GM12878 (cell line): ENCODE measurements around the gene AKT3. TPM values are rescaled to one million over a fixed set of nuclear protein-coding genes. Genes with fewer than 3 reads are reported as not detected.

ENCODE experiments used
- ATAC-seq: fragments of 200-7000 bp; cut with Tn5 transposase; 3 replicates; pipeline ENCODE4 v1.9.1; 2020; ENCODE audit warnings: mild to moderate bottlenecking, moderate library complexity
- BruUV-seq: library from RNA; stranded (reverse); fragments of 400-500 nt; replicated peaks from 2 replicates; lab custom pipeline; 2021; lab: Mats Ljungman, UMichigan
- CTCF ChIA-PET: fragments of 300-600 bp; sonication (Branson Sonifier 250); formaldehyde crosslinking; extraction: SDS; loops from one replicate; lab custom pipeline; 2021; ENCODE audit warnings: inconsistent platforms; lab: Yijun Ruan, JAX
- POLR2A ChIA-PET: fragments of 350-600 bp; formaldehyde crosslinking; extraction: SDS; loops from one replicate; lab custom pipeline; 2021; ENCODE audit warnings: inconsistent platforms; lab: Charles Lee
- RAD21 ChIA-PET: fragments of 300-600 bp; sonication (Branson Sonifier 250); formaldehyde crosslinking; loops from one replicate; lab custom pipeline; 2023; ENCODE audit warnings: antibody characterized with exemption; ENCODE audit not compliant: unreplicated experiment; lab: Charles Lee
- SMC1A ChIA-PET: fragments of 300-600 bp; sonication (Branson Sonifier 250); formaldehyde crosslinking; loops from one replicate; lab custom pipeline; 2023; ENCODE audit not compliant: unreplicated experiment, uncharacterized antibody; lab: Charles Lee
- DNase-seq: peaks from one replicate; pipeline ENCODE4 v3.0.0-alpha.2; 2011; ENCODE audit warnings: low read depth, low spot score
- FAIRE-seq: peaks from 3 replicates; lab custom pipeline; 2011; peaks lifted over from hg19 to GRCh38; lab: Jason Lieb, UNC
- H2AFZ ChIP-seq: 2 replicates; pipeline ENCODE4 v1.6.0; 2011; ENCODE audit warnings: low read depth, low read length, control low read depth; ENCODE audit not compliant: control insufficient read depth
- H3K27ac ChIP-seq: 2 replicates; pipeline ENCODE4 v1.5.1; 2011; ENCODE audit warnings: control low read depth; ENCODE audit not compliant: control insufficient read depth, insufficient read depth
- H3K27me3 ChIP-seq, 2 experiments: replicated peaks in 1 of 2; 2 replicates each; pipeline versions ENCODE4 v1.6.0 to v1.6.1; 2011; ENCODE audit warnings: low read length in 1 of 2; ENCODE audit not compliant: control insufficient read depth in 2 of 2, insufficient read depth in 2 of 2
- H3K36me3 ChIP-seq, 2 experiments: 2 replicates each; pipeline ENCODE4 v1.5.1; 2011; ENCODE audit warnings: low read length in 1 of 2; ENCODE audit not compliant: control insufficient read depth in 2 of 2, insufficient read depth in 2 of 2
- H3K4me1 ChIP-seq: 2 replicates; pipeline ENCODE4 v1.6.1; 2011; ENCODE audit warnings: mild to moderate bottlenecking, low read length, moderate library complexity, mixed read lengths; ENCODE audit not compliant: control insufficient read depth, insufficient read depth
- H3K4me2 ChIP-seq: 2 replicates; pipeline ENCODE4 v1.6.0; 2011; ENCODE audit warnings: control low read depth; ENCODE audit not compliant: control insufficient read depth, insufficient read depth
- H3K4me3 ChIP-seq: fragments of 200-600 bp; sonication (generic); 2 replicates; pipeline ENCODE4 v1.5.1; 2016
- H3K79me2 ChIP-seq: 2 replicates; pipeline ENCODE4 v1.6.0; 2011; ENCODE audit warnings: low read length; ENCODE audit not compliant: control insufficient read depth, insufficient read depth
- H3K9ac ChIP-seq: 2 replicates; pipeline ENCODE4 v1.8.0; 2011; ENCODE audit warnings: low read length, control low read depth, mixed read lengths; ENCODE audit not compliant: control insufficient read depth, insufficient read depth
- H3K9me3 ChIP-seq: replicated peaks from 3 replicates; pipeline ENCODE4 v1.5.1; 2011; ENCODE audit warnings: mild to moderate bottlenecking, low read length; ENCODE audit not compliant: control insufficient read depth, insufficient read depth
- H4K20me1 ChIP-seq: 2 replicates; pipeline ENCODE4 v1.6.0; 2011; ENCODE audit not compliant: control insufficient read depth, insufficient read depth
- ASH2L ChIP-seq: fragments of 300-600, 200-600 bp; sonication (generic); IDR thresholded peaks from 2 replicates; pipeline ENCODE4 v1.6.1; 2017; ENCODE audit warnings: low read depth, mild to moderate bottlenecking, borderline replicate concordance
- BRCA1 ChIP-seq: IDR thresholded peaks from 2 replicates; pipeline ENCODE4 v1.6.1; 2011; ENCODE audit warnings: low read depth, low read length, improper control_type of control experiment
- CHD2 ChIP-seq: IDR thresholded peaks from 2 replicates; pipeline ENCODE4 v1.6.1; 2011; ENCODE audit warnings: low read depth, low read length, improper control_type of control experiment, borderline replicate concordance
- KDM1A ChIP-seq: fragments of 200-600 bp; sonication (generic); IDR thresholded peaks from 2 replicates; pipeline ENCODE4 v1.6.1; 2016; ENCODE audit warnings: borderline replicate concordance
- NRF1 ChIP-seq: conservative IDR thresholded peaks from 2 replicates; pipeline ENCODE4 v1.6.1; 2011; ENCODE audit warnings: mild to moderate bottlenecking, low read depth, low read length, improper control_type of control experiment
- POLR2AphosphoS2 ChIP-seq: IDR thresholded peaks from 2 replicates; pipeline ENCODE4 v1.6.1; 2011; ENCODE audit warnings: low read depth, mild to moderate bottlenecking, low read length, improper control_type of control experiment, moderate library complexity
- RAD51 ChIP-seq: fragments of 450-650 bp; IDR thresholded peaks from 2 replicates; pipeline ENCODE4 v1.6.1; 2016; ENCODE audit warnings: moderate library complexity, mild to moderate bottlenecking, inconsistent platforms
- SREBF1 ChIP-seq: IDR thresholded peaks from 2 replicates; pipeline ENCODE4 v1.6.1; 2012; ENCODE audit warnings: mild to moderate bottlenecking, low read length
- STAT3 ChIP-seq: IDR thresholded peaks from 2 replicates; pipeline ENCODE4 v1.6.1; 2011; ENCODE audit warnings: low read depth, low read length, improper control_type of control experiment
- ZNF274 ChIP-seq: IDR thresholded peaks from one replicate; pipeline ENCODE4 v1.8.0; 2011; ENCODE audit not compliant: insufficient read length, insufficient read depth
- WGBS: methylation state at CpG from one replicate; pipeline ENCODE4 v1.1.6; 2016; ENCODE audit warnings: low lambda C conversion rate; ENCODE audit not compliant: insufficient replicate concordance, insufficient coverage; ENCODE audit errors: missing lambda C conversion rate; 5-methylcytosine and 5-hydroxymethylcytosine counted together
- in situ Hi-C: fragments of 300-500 bp; cut with MboI; formaldehyde crosslinking; loops from 9 replicates; pipeline ENCODE4 v1.14.3; 2018; ENCODE audit warnings: mixed read lengths
- intact Hi-C: fragments of 100-400 bp; cut with micrococcal nuclease; formaldehyde crosslinking; loops from one replicate; pipeline ENCODE4 v1.14.2; 2022; ENCODE audit not compliant: unreplicated experiment
- polyA plus RNA-seq, 11 experiments: library from polyadenylated mRNA; depleted of rRNA in 4 of 11; unstranded in 6 of 11; stranded (reverse) in 5 of 11; fragments of >200 nt; fragmentation: Nextera tagmentation in 4 of 11; fragmentation: Illumina TruSeq in 1 of 11; extraction: Ambion mirVana in 4 of 11; extraction: Trizol in 1 of 11; gene quantifications; 1 replicate in 1 of 11; 2 replicates in 10 of 11; pipeline versions ENCODE4 v1.2.1 to v1.2.3, GENCODE V29; 2011 to 2016; ENCODE audit warnings: inconsistent platforms in 2 of 11, missing spikeins in 2 of 11, low read depth in 1 of 11
- total RNA-seq, 4 experiments: library from RNA; depleted of rRNA in 3 of 4; stranded (reverse); fragments of >200 nt in 3 of 4; fragmentation: Illumina TruSeq in 1 of 4; extraction: Trizol in 1 of 4; gene quantifications; 2 replicates each; pipeline versions ENCODE4 v1.2.1 to v1.2.3, GENCODE V29; 2013 to 2021
- TF ChIP-seq, protein P1 (sequence below): fragments of 450-650 bp; IDR thresholded peaks from 2 replicates; pipeline ENCODE4 v1.6.1; 2017; ENCODE audit warnings: mild to moderate bottlenecking, moderate library complexity
- TF ChIP-seq, protein P2 (sequence below): fragments of 450-650 bp; formaldehyde crosslinking; IDR thresholded peaks from 2 replicates; pipeline ENCODE4 v1.5.0; 2022; ENCODE audit warnings: mild to moderate bottlenecking, missing genetic modification characterization
- TF ChIP-seq, protein P3 (sequence below): IDR thresholded peaks from 2 replicates; pipeline ENCODE4 v1.6.1; 2012; ENCODE audit warnings: mild to moderate bottlenecking, low read depth, low read length

Gene AKT3
- total and polyA plus RNA-seq, 10 of the 15 experiments (the other 5 are each of a cell fraction or from before 2014, with no cell fraction given) = 0.03 to 0.56 (median 0.19) TPM

DNA sequence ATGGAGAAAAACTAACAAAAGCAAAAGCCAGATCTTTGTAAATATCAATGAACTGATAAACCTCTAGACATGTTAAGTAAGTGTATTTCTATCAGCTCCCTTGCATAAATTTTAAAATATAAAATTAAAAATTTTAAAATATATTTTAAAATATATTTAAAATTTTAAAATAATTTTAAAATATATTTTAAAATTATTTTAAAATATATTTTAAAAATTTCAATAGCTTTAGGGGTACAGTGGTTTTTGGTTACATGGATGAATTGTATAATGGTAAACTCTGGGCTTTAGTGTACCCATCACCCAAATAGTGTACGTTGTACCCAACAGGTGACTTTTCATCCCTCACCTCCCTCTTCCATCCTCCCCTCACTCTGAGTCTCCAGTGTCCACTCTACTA lies 315.0 kb downstream of the AKT3 start (continued):
- TF ChIP-seq, protein P1, sequence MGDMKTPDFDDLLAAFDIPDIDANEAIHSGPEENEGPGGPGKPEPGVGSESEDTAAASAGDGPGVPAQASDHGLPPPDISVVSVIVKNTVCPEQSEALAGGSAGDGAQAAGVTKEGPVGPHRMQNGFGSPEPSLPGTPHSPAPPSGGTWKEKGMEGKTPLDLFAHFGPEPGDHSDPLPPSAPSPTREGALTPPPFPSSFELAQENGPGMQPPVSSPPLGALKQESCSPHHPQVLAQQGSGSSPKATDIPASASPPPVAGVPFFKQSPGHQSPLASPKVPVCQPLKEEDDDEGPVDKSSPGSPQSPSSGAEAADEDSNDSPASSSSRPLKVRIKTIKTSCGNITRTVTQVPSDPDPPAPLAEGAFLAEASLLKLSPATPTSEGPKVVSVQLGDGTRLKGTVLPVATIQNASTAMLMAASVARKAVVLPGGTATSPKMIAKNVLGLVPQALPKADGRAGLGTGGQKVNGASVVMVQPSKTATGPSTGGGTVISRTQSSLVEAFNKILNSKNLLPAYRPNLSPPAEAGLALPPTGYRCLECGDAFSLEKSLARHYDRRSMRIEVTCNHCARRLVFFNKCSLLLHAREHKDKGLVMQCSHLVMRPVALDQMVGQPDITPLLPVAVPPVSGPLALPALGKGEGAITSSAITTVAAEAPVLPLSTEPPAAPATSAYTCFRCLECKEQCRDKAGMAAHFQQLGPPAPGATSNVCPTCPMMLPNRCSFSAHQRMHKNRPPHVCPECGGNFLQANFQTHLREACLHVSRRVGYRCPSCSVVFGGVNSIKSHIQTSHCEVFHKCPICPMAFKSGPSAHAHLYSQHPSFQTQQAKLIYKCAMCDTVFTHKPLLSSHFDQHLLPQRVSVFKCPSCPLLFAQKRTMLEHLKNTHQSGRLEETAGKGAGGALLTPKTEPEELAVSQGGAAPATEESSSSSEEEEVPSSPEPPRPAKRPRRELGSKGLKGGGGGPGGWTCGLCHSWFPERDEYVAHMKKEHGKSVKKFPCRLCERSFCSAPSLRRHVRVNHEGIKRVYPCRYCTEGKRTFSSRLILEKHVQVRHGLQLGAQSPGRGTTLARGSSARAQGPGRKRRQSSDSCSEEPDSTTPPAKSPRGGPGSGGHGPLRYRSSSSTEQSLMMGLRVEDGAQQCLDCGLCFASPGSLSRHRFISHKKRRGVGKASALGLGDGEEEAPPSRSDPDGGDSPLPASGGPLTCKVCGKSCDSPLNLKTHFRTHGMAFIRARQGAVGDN = no peak
- TF ChIP-seq, protein P2, sequence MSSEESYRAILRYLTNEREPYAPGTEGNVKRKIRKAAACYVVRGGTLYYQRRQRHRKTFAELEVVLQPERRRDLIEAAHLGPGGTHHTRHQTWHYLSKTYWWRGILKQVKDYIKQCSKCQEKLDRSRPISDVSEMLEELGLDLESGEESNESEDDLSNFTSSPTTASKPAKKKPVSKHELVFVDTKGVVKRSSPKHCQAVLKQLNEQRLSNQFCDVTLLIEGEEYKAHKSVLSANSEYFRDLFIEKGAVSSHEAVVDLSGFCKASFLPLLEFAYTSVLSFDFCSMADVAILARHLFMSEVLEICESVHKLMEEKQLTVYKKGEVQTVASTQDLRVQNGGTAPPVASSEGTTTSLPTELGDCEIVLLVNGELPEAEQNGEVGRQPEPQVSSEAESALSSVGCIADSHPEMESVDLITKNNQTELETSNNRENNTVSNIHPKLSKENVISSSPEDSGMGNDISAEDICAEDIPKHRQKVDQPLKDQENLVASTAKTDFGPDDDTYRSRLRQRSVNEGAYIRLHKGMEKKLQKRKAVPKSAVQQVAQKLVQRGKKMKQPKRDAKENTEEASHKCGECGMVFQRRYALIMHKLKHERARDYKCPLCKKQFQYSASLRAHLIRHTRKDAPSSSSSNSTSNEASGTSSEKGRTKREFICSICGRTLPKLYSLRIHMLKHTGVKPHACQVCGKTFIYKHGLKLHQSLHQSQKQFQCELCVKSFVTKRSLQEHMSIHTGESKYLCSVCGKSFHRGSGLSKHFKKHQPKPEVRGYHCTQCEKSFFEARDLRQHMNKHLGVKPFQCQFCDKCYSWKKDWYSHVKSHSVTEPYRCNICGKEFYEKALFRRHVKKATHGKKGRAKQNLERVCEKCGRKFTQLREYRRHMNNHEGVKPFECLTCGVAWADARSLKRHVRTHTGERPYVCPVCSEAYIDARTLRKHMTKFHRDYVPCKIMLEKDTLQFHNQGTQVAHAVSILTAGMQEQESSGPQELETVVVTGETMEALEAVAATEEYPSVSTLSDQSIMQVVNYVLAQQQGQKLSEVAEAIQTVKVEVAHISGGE = no peak
- TF ChIP-seq STAT3 = no peak
- no peak for TF ChIP-seq POLR2AphosphoS2

DNA sequence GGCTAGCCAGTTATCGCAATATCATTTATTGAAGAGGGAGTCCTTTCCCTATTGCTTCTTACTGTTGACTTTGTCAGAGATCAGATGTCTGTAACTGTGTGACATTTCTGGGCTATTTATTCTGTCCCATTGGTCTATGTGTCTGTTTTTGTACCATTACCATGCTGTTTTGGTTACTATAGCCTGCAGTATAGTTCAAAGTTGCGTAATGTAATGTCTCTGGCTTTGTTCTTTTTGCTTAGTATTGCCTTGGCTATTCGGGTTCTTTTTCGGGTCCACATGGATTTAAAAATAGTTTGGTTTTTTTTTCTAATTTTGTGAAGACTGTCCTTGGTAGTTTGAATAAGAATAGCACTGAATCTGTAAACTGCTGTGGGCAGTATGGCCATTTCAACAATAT lies 320.5 kb downstream of the AKT3 start:
- no peak for ATAC-seq
- no peak for DNase-seq
- Histone ChIP-seq H3K79me2 (no peaks in the 10 kb centered on the region), H3K9me3 (no peaks in the 10 kb centered on the region), H3K9ac (no peak overlapping the region), H3K27ac (no peak overlapping the region), H3K4me3 (no peak overlapping the region), H3K27me3 (no peaks in the 10 kb centered on the region), H4K20me1 (no peaks in the 10 kb centered on the region), H3K36me3 (no peaks in the 10 kb centered on the region), H3K4me2 (no peak overlapping the region), H3K4me1 (no peaks in the 10 kb centered on the region), H2AFZ (no peak overlapping the region)
- in situ Hi-C loops = no loop called here
- ChIA-PET CTCF (no interaction called here), POLR2A (interaction anchor here (0.7 kb wide), 1 partner anchor 128 kb away, joined by 4 read pairs; no protein-coding TSS in a partner anchor), RAD21 (no interaction called here), SMC1A (interaction anchor here (1.5 kb wide), 1 partner anchor 20 kb away, joined by 4 read pairs; no protein-coding TSS in a partner anchor)
- intact Hi-C loops = no loop called here
- BruUV-seq = no TSS peak
- 98% methylated on average over 4 of the region's 4 CpGs for WGBS
- no peak for FAIRE-seq
- TF ChIP-seq CHD2 (no peak), BRCA1 (no peak), NRF1 (no peak), ASH2L (no peak), ZNF274 (no peak), KDM1A (no peak), RAD51 (no peak), SREBF1 (no peak)
- TF ChIP-seq, protein P3, sequence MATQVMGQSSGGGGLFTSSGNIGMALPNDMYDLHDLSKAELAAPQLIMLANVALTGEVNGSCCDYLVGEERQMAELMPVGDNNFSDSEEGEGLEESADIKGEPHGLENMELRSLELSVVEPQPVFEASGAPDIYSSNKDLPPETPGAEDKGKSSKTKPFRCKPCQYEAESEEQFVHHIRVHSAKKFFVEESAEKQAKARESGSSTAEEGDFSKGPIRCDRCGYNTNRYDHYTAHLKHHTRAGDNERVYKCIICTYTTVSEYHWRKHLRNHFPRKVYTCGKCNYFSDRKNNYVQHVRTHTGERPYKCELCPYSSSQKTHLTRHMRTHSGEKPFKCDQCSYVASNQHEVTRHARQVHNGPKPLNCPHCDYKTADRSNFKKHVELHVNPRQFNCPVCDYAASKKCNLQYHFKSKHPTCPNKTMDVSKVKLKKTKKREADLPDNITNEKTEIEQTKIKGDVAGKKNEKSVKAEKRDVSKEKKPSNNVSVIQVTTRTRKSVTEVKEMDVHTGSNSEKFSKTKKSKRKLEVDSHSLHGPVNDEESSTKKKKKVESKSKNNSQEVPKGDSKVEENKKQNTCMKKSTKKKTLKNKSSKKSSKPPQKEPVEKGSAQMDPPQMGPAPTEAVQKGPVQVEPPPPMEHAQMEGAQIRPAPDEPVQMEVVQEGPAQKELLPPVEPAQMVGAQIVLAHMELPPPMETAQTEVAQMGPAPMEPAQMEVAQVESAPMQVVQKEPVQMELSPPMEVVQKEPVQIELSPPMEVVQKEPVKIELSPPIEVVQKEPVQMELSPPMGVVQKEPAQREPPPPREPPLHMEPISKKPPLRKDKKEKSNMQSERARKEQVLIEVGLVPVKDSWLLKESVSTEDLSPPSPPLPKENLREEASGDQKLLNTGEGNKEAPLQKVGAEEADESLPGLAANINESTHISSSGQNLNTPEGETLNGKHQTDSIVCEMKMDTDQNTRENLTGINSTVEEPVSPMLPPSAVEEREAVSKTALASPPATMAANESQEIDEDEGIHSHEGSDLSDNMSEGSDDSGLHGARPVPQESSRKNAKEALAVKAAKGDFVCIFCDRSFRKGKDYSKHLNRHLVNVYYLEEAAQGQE = no peak
